ENCODE results near the gene LEFTY2. TPM values are rescaled to one million over a fixed set of nuclear protein-coding genes. Genes with fewer than 3 reads are reported as not detected.
A peak's percentile ranks its signal among the peaks of the same experiment; 100 is the strongest.

Gene LEFTY2
- total and polyA plus RNA-seq, 2 of the 4 experiments (the other 2 are of a cell fraction), result not detected

GRCh38 chr1:225921734-225922709 lies 19.0 kb downstream of the LEFTY2 start:
- no peaks in the 10 kb centered on the region for H3K9me3 ChIP-seq (ENCODE audit: control insufficient read depth, insufficient read depth, low read length)
- peaks cover 17 to 49% of the 10 kb centered on the region in 2 experiments for H3K79me1 ChIP-seq (ENCODE audit: low read depth in 1 of 2, low read length in 2 of 2)
- no peak overlapping the region for H2BK5ac ChIP-seq (ENCODE audit: low read depth, low read length, poor library complexity, severe bottlenecking)
- no peak overlapping the region for H3K4me2 ChIP-seq (ENCODE audit: low read depth, low read length)
- no peak overlapping the region for H2AK5ac ChIP-seq (ENCODE audit: low read depth, low read length)
- H3K4ac ChIP-seq (ENCODE audit: low read depth, low read length), result no peak overlapping the region
- ATAC-seq (ENCODE audit: low read depth), result no peak
- no peaks in the 10 kb centered on the region for H3K27me3 ChIP-seq (ENCODE audit: control insufficient read depth, insufficient read depth, low read length)
- H3K14ac ChIP-seq (replicated peaks; ENCODE audit: low read depth, low read length), result no peak overlapping the region
- ChIA-PET POLR2A (ENCODE audit: unreplicated experiment) (no interaction called here), CTCF (interaction anchor here (0.6 kb wide), 1 partner anchor 1141 kb away, joined by 4 read pairs; no protein-coding TSS in a partner anchor)
- intact Hi-C loops (cut with micrococcal nuclease) (loop anchor here (5.0 kb wide), 2 partner anchors 55 to 265 kb away; no protein-coding TSS in a partner anchor), in situ Hi-C loops (cut with MboI; ENCODE audit: low sequenced_read_pairs) (no loop called here), dilution Hi-C loops (cut with HindIII; ENCODE audit: low sequenced_read_pairs, unreplicated experiment) (no loop called here)
- no peak overlapping the region for H3K18ac ChIP-seq (ENCODE audit: low read depth, low read length)
- H3K36me3 ChIP-seq (ENCODE audit: control insufficient read depth, insufficient read depth, low read length), result peaks cover 26% of the 10 kb centered on the region
- no peak overlapping the region for H2BK15ac ChIP-seq (ENCODE audit: low read depth, low read length)
- H3K23ac ChIP-seq (ENCODE audit: low read depth, low read length), result peak overlapping the region; percentile 51; the same call in 1 of the 2 replicates
- H3K56ac ChIP-seq (ENCODE audit: extremely low read depth, insufficient read depth, low read length), result no peak overlapping the region
- H4K5ac ChIP-seq (ENCODE audit: low read depth, low read length), result no peak overlapping the region
- WGBS, 2 experiments (ENCODE audit: extremely low coverage in 2 of 2, insufficient read length in 1 of 2), result 100% methylated on average over 2 of the region's 23 CpGs; no CpG with 5 or more reads in 1 of the 2 experiments
- H4K20me1 ChIP-seq (ENCODE audit: insufficient read depth, low read length), result peaks cover 6% of the 10 kb centered on the region
- BruUV-seq (replicated peaks), result no TSS peak
- DNase-seq, result no peak
- H4K8ac ChIP-seq (ENCODE audit: low read depth in 2 of 2, low read length in 2 of 2), result no peak overlapping the region
- no peak overlapping the region for H3K9ac ChIP-seq (ENCODE audit: low read depth, low read length)
- H2BK20ac ChIP-seq (ENCODE audit: low read depth, low read length), result no peak overlapping the region
- H2AFZ ChIP-seq (replicated peaks; ENCODE audit: low read length, poor library complexity), result no peak overlapping the region
- H3K4me1 ChIP-seq (ENCODE audit: control insufficient read depth, insufficient read depth, low read length), result peaks cover 5% of the 10 kb centered on the region; the same call in 1 of the 2 replicates
- H2BK120ac ChIP-seq (ENCODE audit: low read depth, low read length), result no peak overlapping the region
- peaks cover 21% of the 10 kb centered on the region for H3K9me1 ChIP-seq (ENCODE audit: insufficient read depth, low read length)
- H2AK9ac ChIP-seq (replicated peaks; ENCODE audit: low read depth, low read length, poor library complexity), result peak overlapping the region; percentile 51
- H3K27ac ChIP-seq (ENCODE audit: insufficient read depth, low read length), result no peak overlapping the region
- no peak overlapping the region for H3K4me3 ChIP-seq (ENCODE audit: insufficient read depth, low read depth, low read length)
- TF ChIP-seq MAZ (IDR thresholded peaks at IDR 0.05; ENCODE audit: borderline replicate concordance, low read depth, low read length) (no peak), BHLHE40 (IDR thresholded peaks at IDR 0.05; ENCODE audit: low read depth, low read length) (no peak), RAD21 (IDR thresholded peaks at IDR 0.05; ENCODE audit: low read length) (no peak), SMC3 (IDR thresholded peaks at IDR 0.05; ENCODE audit: low read depth, low read length) (no peak)
- H4K91ac ChIP-seq (ENCODE audit: insufficient read depth, low read depth, low read length), result no peak overlapping the region
